AG10803 (cell line): ENCODE results near the gene FOXN3.

Experiments
- DNase-seq: peaks from one replicate; pipeline ENCODE4 v3.0.0; 2010; ENCODE audit warnings: low read depth
- H3K4me3 ChIP-seq: 2 replicates; pipeline ENCODE4 v1.5.1; 2011; ENCODE audit warnings: mild to moderate bottlenecking, low read length, control low read depth
- TF ChIP-seq, protein P1 (sequence below): conservative IDR thresholded peaks from 2 replicates; pipeline ENCODE4 v1.5.1; 2011; ENCODE audit warnings: mild to moderate bottlenecking, low read length, control low read depth, inconsistent platforms

The FOXN3 gene

DNA sequence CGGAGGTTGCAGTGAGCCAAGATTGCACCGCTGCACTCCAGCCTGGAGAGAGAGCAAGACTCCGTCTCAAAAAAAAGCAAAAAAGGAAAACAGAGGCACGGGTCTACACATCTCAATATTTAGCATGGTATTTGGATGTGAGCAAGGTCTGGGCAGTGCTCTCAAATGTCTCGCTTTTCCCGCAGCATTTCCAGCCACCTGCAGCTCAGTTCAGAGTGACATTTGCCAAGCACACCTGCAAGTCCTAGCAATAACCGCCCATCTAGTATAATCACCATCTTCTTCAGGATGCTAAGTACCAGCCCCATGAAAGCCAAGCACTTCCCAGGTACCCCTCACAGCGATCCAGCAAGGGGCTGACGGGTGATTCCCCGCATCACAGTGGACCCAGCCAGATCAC is 69.1 kb downstream of the FOXN3 start:
- TF ChIP-seq, protein P1, sequence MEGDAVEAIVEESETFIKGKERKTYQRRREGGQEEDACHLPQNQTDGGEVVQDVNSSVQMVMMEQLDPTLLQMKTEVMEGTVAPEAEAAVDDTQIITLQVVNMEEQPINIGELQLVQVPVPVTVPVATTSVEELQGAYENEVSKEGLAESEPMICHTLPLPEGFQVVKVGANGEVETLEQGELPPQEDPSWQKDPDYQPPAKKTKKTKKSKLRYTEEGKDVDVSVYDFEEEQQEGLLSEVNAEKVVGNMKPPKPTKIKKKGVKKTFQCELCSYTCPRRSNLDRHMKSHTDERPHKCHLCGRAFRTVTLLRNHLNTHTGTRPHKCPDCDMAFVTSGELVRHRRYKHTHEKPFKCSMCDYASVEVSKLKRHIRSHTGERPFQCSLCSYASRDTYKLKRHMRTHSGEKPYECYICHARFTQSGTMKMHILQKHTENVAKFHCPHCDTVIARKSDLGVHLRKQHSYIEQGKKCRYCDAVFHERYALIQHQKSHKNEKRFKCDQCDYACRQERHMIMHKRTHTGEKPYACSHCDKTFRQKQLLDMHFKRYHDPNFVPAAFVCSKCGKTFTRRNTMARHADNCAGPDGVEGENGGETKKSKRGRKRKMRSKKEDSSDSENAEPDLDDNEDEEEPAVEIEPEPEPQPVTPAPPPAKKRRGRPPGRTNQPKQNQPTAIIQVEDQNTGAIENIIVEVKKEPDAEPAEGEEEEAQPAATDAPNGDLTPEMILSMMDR = no peak
- no peak for DNase-seq
- H3K4me3 ChIP-seq = no peak overlapping the region

DNA sequence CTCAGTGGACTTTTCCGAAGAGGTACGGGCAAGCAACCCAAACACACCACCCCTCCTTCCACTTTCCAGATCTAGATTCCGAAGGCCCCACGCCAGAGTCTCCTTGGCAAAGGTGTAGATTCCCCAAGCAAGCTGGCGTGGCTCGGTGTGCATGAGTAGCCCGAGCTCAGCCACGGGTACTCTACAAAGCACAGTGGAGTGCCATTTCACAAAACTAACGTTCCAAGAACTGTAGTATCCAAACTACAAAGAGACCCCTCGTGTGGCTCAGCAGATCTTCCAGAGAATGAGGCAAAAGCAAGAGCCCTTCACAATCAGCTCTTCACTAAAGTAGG is 72.1 kb downstream of the FOXN3 start:
- no peak for DNase-seq
- no peak overlapping the region for H3K4me3 ChIP-seq
- TF ChIP-seq, protein P1 = no peak

DNA sequence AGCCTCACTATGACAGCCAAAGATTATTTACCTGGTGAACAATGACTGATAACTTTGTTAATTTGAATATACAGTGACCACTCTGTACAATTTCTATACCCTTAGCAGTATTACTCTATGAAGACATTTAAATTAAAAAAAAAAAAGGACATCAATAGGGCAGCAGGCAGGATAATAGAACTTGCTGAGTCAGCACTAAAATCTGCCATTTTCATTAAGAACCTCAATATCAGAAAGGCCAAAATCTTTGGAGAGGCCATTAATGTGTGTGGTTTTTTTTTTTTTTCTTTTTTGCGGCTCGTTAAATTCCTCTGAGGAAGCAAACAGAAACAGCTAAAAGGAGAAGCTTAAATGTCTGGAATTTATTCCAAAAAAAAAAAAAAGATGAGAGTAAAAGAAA is 73.7 kb downstream of the FOXN3 start:
- DNase-seq = no peak
- H3K4me3 ChIP-seq = no peak overlapping the region
- TF ChIP-seq, protein P1 = no peak

DNA sequence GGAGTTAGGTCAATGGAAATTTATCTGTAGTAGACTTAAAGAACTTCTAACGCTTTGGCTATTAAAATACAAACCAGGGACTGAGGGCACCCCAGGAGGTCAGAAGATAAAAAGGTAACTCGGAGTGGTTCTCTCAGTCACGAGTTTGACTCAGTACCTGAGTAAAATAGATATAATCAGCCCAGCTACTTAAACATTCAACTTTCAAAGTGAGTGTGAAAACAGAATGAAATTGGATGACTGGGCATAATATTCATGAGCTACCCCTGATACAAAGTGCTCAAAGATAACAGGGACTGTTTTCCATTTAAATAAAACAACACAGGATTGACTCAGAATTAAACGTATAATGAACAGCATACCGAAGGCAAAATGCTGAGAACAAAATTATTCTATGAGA is 75.0 kb downstream of the FOXN3 start:
- no peak overlapping the region for H3K4me3 ChIP-seq
- DNase-seq = no peak
- TF ChIP-seq, protein P1 = no peak

DNA sequence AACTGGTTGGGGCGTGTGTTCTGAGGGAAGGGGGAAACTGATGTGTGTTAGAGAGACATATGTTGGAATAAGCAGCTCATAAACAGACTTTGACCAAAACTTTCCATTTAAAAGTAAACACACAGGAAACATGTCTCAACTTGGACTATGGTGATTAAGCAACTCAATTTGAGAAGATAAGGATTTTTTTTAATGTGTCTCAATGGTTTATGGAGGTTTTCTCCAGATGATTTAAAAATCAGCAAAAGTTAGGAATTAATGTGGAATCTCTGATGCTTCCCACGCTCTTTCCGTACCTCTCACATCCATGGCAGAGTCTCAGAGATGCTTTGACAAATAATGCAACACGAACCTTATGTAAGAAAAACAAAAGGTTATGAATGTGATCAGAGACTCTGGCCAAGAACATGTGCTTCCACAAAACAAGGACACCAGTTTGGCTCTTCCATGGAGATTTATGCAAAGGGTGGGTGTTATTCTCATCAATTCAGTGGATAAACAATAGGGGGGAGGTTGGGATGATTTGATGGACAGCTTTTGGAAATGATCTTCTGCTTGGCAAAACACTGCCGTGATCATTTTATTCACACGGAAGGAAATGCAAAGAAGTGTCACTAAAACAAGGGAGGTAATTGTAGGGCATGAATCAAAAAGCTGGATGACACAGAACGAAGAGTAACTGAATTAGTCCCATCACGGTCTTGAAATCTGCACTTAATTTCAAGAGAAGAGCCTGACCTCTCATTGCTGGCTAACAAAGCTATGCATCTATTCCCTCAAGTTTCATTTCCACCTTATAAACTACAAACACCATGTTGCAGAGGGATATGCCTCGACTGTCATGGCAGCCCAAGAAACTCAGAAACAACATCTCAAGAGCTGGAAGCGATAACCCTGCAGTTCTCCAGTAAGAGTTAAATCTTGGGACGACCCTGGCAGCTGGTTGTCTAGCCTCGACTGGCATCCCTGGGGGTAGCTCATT is 76.5 kb downstream of the FOXN3 start:
- H3K4me3 ChIP-seq = no peak overlapping the region
- DNase-seq = peak; percentile 35

DNA sequence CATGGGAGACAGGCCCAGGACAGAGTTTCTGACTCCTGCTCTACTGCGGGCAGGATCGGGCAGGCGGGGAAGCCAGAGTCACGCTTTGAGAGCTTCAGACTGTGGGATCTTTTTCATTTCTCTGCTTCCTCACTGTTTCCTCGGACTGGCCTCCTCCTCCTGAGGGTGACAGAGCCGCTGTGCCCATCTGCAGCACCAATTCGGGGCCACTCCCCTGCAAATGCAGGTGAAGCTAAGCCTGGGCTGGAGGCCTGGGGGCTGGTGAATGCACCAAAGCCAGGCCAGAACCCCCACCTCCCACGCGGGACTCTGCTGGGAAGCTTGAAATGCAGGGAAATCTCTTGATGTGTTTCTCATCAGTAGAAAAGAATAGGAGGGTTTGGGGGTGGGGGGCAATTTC is 77.5 kb downstream of the FOXN3 start:
- no peak overlapping the region for H3K4me3 ChIP-seq
- no peak for DNase-seq
- TF ChIP-seq, protein P1 = no peak

More for the DNA sequence above, 76.5 kb downstream of the FOXN3 start:
- TF ChIP-seq, protein P1 = no peak

DNA sequence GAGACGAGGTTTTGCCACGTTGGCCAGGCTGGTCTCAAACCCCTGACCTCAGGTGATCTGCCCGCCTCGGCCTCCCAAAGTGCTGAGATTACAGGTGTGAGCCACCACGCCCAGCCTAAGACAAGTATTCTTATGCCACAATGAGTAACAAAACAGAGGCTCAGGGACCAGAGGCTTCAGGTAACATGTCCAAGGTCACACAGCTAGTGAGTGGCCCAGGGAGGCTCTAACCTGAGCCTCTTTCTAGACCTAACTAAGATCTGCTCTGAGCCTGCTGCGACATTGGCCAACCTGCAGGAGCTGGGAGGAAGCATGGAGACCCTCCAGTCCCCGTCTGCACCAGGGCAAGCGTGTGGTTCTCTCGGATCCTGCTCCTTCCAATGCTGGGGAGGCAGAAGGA is 77.9 kb downstream of the FOXN3 start:
- DNase-seq = no peak
- no peak overlapping the region for H3K4me3 ChIP-seq
- TF ChIP-seq, protein P1 = no peak
